Transverse colon (tissue), 4 donors: ENCODE measurements around the gene PXDC1.

ENCODE experiments used
- POLR2AphosphoS5 ChIP-seq, 3 donors: sonication (generic); formaldehyde crosslinking; IDR thresholded peaks; one replicate each; pipeline ENCODE4 v1.6.1; 2016; ENCODE audit warnings: antibody characterized with exemption in 3 of 3
- TF ChIP-seq, protein P1 (sequence below), 5 experiments: fragments of 200-600 bp in 3 of 5; fragments of 450-650 bp in 2 of 5; sonication (generic) in 3 of 5; IDR thresholded peaks; 1 replicate in 2 of 5; 2 replicates in 3 of 5; pipeline ENCODE4 v1.5.1; 2016 to 2017; ENCODE audit warnings: antibody characterized with exemption in 5 of 5, inconsistent platforms in 3 of 5, mild to moderate bottlenecking in 2 of 5, moderate library complexity in 1 of 5

DNA sequence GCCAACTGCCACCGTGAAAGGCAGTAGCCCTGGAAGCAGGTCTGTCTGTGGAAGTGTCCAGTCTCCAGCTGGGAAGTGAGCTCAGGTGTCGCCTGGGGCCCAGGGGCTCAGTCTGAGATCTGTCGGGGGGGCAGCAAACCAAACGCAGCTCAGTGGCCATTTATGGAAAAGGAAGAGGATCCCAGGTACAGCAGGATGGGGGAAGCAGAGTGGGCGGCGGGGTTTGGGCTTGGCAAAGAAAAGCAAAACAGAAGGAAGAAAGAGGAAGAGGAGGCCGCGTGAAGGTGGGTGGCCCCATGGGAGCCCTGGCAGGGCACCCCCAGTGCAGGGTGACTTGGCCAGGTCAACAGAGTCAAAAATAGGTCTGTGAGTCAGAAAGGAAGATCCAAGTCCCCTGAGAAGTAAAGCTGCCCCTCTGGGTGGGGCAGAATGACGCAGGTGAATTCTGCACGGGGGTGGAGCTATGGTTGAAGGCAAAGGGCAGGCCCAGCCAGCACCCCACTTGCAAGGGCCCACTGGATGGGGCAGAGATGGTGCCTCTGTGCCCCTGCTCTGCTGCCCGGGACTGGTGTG, 5.3 kb downstream of the PXDC1 start:
- TF ChIP-seq POLR2AphosphoS5 (IDR thresholded peaks at IDR 0.05), result no peak
- TF ChIP-seq, protein P1, sequence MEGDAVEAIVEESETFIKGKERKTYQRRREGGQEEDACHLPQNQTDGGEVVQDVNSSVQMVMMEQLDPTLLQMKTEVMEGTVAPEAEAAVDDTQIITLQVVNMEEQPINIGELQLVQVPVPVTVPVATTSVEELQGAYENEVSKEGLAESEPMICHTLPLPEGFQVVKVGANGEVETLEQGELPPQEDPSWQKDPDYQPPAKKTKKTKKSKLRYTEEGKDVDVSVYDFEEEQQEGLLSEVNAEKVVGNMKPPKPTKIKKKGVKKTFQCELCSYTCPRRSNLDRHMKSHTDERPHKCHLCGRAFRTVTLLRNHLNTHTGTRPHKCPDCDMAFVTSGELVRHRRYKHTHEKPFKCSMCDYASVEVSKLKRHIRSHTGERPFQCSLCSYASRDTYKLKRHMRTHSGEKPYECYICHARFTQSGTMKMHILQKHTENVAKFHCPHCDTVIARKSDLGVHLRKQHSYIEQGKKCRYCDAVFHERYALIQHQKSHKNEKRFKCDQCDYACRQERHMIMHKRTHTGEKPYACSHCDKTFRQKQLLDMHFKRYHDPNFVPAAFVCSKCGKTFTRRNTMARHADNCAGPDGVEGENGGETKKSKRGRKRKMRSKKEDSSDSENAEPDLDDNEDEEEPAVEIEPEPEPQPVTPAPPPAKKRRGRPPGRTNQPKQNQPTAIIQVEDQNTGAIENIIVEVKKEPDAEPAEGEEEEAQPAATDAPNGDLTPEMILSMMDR (IDR thresholded peaks at IDR 0.05), result no peak
